ENCODE data around the gene STRIT1. TPM values are rescaled to one million over a fixed set of nuclear protein-coding genes. Genes with fewer than 3 reads are reported as not detected.

The STRIT1 gene
- polyA plus RNA-seq, 2 of the 4 experiments (the other 2 are of a cell fraction), result not detected

GRCh38 chr3:155252535-155252934, 40.9 kb downstream of the STRIT1 start:
- FAIRE-seq (no peak), ATAC-seq (no peak), DNase-seq (ENCODE audit: low read depth in 1 of 2, low spot score in 1 of 2) (peak in 1 of 2 experiments; percentile 1)
- no peak overlapping the region for H3K4me2 ChIP-seq
- no peaks in the 10 kb centered on the region for H3K4me1 ChIP-seq
- CTCF ChIA-PET, result no interaction called here
- no peaks in the 10 kb centered on the region for H3K9me3 ChIP-seq
- no peak overlapping the region for H3K27ac ChIP-seq
- POLR2A ChIA-PET, result no interaction called here
- 4% methylated on average over 3 of the region's 3 CpGs for WGBS (ENCODE audit: missing lambda C conversion rate)
- no peak overlapping the region for H3K4me3 ChIP-seq
- TF ChIP-seq SREBF2 (IDR thresholded peaks at IDR 0.05), result no peak
- no peak for TF ChIP-seq MAZ (IDR thresholded peaks at IDR 0.05; ENCODE audit: borderline replicate concordance, low read depth, low read length)
- TF ChIP-seq HEYL (CRISPR knock-in tag; IDR thresholded peaks at IDR 0.05), result no peak

DNA sequence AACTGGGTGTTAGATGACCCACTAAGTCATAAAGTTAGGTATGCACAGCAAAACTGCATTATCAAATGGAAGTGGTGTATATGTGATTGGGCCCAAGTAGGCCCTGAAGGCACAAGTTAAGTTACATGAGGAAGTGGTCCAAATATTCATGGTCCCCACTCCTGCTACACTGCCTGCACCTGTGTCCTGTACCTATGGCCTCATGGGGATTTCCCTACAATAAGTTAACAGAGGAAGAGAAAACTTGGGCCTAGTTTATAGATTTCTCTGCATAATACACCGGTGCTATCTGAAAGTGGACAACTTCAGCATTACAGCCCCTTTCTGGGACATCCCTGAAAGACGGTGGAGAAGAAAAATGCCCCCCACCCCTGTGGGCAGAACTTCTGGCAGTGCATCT, 41.5 kb downstream of the STRIT1 start:
- ChIA-PET CTCF (no interaction called here), POLR2A (no interaction called here)
- 90% methylated on average over 1 of the region's 2 CpGs for WGBS (ENCODE audit: missing lambda C conversion rate)
- ATAC-seq (no peak), FAIRE-seq (no peak), DNase-seq (ENCODE audit: low read depth in 1 of 2, low spot score in 1 of 2) (no peak)
- TF ChIP-seq MAX (IDR thresholded peaks at IDR 0.05) (no peak), HEYL (CRISPR knock-in tag; IDR thresholded peaks at IDR 0.05) (no peak), EP300 (IDR thresholded peaks at IDR 0.05) (no peak), KDM5A (IDR thresholded peaks at IDR 0.05) (no peak), EHF (CRISPR knock-in tag; IDR thresholded peaks at IDR 0.05) (no peak), HDAC2 (IDR thresholded peaks at IDR 0.05) (no peak), KDM1A (IDR thresholded peaks at IDR 0.05; ENCODE audit: low read depth) (no peak), EHMT2 (IDR thresholded peaks at IDR 0.05; ENCODE audit: low read depth) (no peak), FOXS1 (CRISPR knock-in tag; IDR thresholded peaks at IDR 0.05) (no peak), ZSCAN20 (CRISPR knock-in tag; IDR thresholded peaks at IDR 0.05) (no peak), MYC (IDR thresholded peaks at IDR 0.05; ENCODE audit: borderline replicate concordance, low read length) (no peak), RAD21 (conservative IDR thresholded peaks at IDR 0.05 in 1 of 2, IDR thresholded peaks at IDR 0.05 in 1 of 2) (no peak), TFCP2L1 (CRISPR knock-in tag; IDR thresholded peaks at IDR 0.05) (no peak), PHF8 (IDR thresholded peaks at IDR 0.05; ENCODE audit: borderline replicate concordance, low read depth) (no peak), NFE2L2 (conservative IDR thresholded peaks at IDR 0.05; ENCODE audit: low read length) (no peak), POLR2A (IDR thresholded peaks at IDR 0.05; ENCODE audit: low read length) (no peak), CBX8 (IDR thresholded peaks at IDR 0.05) (no peak)
- Histone ChIP-seq H3K4me1 (no peaks in the 10 kb centered on the region), H3K4me2 (no peak overlapping the region), H3K9me3 (no peaks in the 10 kb centered on the region), H3K27ac (no peak overlapping the region), H3K4me3 (no peak overlapping the region)

- Histone ChIP-seq H3K4me3 (no peak overlapping the region), H3K4me2 (no peak overlapping the region), H3K4me1 (no peaks in the 10 kb centered on the region), H3K9me3 (no peaks in the 10 kb centered on the region), H3K27ac (no peak overlapping the region)
- CTCF ChIA-PET, result no interaction called here
- FAIRE-seq (no peak), ATAC-seq (no peak), DNase-seq (ENCODE audit: low read depth in 1 of 2, low spot score in 1 of 2) (no peak)
- TF ChIP-seq PBX3 (IDR thresholded peaks at IDR 0.05) (no peak), EP300 (IDR thresholded peaks at IDR 0.05) (no peak), RARB (CRISPR knock-in tag; IDR thresholded peaks at IDR 0.05) (no peak)
- WGBS (ENCODE audit: missing lambda C conversion rate), result 0% methylated on average over 1 of the region's 1 CpG
- POLR2A ChIA-PET, result no interaction called here
Measured at GRCh38 chr3:155248531-155249187, 44.8 kb downstream of the STRIT1 start.

DNA sequence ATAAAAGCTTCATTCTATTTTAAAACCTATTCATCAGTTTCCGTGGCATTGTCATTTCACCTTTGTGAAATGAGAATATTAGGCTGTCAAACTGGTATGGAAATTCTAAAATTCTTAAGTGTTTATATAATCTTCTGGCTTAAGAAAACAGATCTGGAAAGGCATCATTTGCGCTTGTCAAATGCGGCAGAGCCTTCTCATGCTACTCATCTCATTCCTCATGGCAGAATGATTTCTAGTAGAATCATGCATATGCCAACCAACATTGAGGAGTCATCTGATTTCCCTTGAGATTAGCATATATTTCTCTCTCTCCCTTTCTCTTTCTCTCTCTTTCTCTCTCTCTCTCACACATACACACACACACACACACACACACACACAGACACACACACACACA, 48.8 kb downstream of the STRIT1 start:
- FAIRE-seq, result no peak
- no peaks in the 10 kb centered on the region for H3K4me1 ChIP-seq

More for the DNA sequence above, 48.8 kb downstream of the STRIT1 start:
- no peak overlapping the region for H3K4me3 ChIP-seq
- DNase-seq (ENCODE audit: low read depth in 1 of 2, low spot score in 1 of 2) (no peak), ATAC-seq (no peak)
- H3K4me2 ChIP-seq, result no peak overlapping the region
- H3K27ac ChIP-seq, result no peak overlapping the region
- ChIA-PET POLR2A (no interaction called here), CTCF (no interaction called here)
- TF ChIP-seq, protein P1, sequence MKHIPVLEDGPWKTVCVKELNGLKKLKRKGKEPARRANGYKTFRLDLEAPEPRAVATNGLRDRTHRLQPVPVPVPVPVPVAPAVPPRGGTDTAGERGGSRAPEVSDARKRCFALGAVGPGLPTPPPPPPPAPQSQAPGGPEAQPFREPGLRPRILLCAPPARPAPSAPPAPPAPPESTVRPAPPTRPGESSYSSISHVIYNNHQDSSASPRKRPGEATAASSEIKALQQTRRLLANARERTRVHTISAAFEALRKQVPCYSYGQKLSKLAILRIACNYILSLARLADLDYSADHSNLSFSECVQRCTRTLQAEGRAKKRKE (CRISPR knock-in tag; IDR thresholded peaks at IDR 0.05; ENCODE audit: low read depth), result no peak
- no peak for TF ChIP-seq MYC (IDR thresholded peaks at IDR 0.05; ENCODE audit: borderline replicate concordance, low read length)
- TF ChIP-seq ELK1 (IDR thresholded peaks at IDR 0.05; ENCODE audit: low read depth, low read length), result no peak
- no peak for TF ChIP-seq POLR2AphosphoS2 (conservative IDR thresholded peaks at IDR 0.05; ENCODE audit: low read length)
- WGBS (ENCODE audit: missing lambda C conversion rate), result 63% methylated on average over 3 of the region's 3 CpGs
- no peaks in the 10 kb centered on the region for H3K9me3 ChIP-seq
